AG04449 (cell line): ENCODE measurements around the gene PHF11.

ENCODE experiments used
- CTCF ChIA-PET: fragments of 350-600 bp; formaldehyde crosslinking; extraction: SDS; loops from one replicate; lab custom pipeline; 2021; ENCODE audit warnings: antibody characterized with exemption; lab: Yijun Ruan, JAX
- POLR2A ChIA-PET: fragments of 400-600, 350-600 bp; formaldehyde crosslinking; extraction: SDS; loops from one replicate; lab custom pipeline; 2020; ENCODE audit warnings: antibody characterized with exemption, inconsistent platforms; lab: Yijun Ruan, JAX
- DNase-seq: peaks from one replicate; pipeline ENCODE4 v3.0.0-alpha.2; 2010; ENCODE audit warnings: low read depth, low spot score
- H3K4me3 ChIP-seq: 2 replicates; pipeline ENCODE4 v1.5.1; 2011; ENCODE audit warnings: low read depth, mild to moderate bottlenecking, control low read depth, low read length
- TF ChIP-seq, protein P1 (sequence below): IDR thresholded peaks from one replicate; pipeline ENCODE4 v1.5.1; 2011; ENCODE audit warnings: mild to moderate bottlenecking, moderate library complexity, low read length, control low read depth, inconsistent platforms; ENCODE audit not compliant: insufficient read depth; ENCODE audit errors: missing control alignments

PHF11 gene

GRCh38 chr13:49527123-49527522, 31.4 kb downstream of the PHF11 start:
- ChIA-PET CTCF (no interaction called here), POLR2A (no interaction called here)
- DNase-seq: no peak
- TF ChIP-seq, protein P1, sequence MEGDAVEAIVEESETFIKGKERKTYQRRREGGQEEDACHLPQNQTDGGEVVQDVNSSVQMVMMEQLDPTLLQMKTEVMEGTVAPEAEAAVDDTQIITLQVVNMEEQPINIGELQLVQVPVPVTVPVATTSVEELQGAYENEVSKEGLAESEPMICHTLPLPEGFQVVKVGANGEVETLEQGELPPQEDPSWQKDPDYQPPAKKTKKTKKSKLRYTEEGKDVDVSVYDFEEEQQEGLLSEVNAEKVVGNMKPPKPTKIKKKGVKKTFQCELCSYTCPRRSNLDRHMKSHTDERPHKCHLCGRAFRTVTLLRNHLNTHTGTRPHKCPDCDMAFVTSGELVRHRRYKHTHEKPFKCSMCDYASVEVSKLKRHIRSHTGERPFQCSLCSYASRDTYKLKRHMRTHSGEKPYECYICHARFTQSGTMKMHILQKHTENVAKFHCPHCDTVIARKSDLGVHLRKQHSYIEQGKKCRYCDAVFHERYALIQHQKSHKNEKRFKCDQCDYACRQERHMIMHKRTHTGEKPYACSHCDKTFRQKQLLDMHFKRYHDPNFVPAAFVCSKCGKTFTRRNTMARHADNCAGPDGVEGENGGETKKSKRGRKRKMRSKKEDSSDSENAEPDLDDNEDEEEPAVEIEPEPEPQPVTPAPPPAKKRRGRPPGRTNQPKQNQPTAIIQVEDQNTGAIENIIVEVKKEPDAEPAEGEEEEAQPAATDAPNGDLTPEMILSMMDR: no peak
- no peak overlapping the region for H3K4me3 ChIP-seq

DNA sequence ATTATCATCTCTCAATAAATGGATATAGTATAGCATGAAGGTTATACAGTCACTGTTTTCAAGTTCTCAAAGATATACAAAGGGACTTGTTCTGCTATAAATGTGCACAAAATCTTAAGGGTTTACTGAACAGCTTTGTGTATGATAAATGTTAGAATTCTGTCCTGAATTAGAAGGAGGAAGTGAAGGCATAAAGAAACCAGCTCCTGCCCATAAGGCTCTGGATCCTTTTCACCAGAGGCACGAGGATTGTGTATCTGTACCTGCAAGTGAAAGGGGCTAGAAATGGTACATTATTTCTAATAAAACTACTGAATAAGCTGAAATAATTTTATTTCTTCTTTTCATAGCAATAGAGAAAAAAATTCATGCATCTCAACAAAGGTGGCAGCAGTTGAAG, 32.4 kb downstream of the PHF11 start:
- TF ChIP-seq, protein P1: no peak
- POLR2A ChIA-PET: no interaction called here
- CTCF ChIA-PET: interaction anchor here (0.9 to 1.2 kb wide), 2 partner anchors 9 to 10 kb away, joined by 3 read pairs; no protein-coding TSS in a partner anchor
- no peak overlapping the region for H3K4me3 ChIP-seq
- no peak for DNase-seq

DNA sequence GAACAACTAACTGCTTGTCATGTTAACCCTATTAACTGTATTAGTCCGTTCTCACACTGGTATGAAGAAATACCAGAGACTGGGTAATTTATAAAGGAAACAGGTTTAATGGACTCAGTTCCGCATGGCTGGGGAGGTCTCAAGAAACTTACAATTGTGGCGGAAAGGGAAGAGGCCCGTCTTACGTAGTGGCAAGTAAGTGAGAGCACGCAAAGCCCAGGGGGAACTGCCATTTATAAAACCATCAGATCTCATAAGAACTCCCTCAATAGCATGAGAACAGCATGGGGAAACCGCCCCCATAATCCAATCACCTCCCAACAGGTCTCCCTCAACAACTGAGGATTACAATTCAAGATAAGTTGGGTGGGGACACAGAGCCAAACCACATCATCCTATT, 34.7 kb downstream of the PHF11 start:
- ChIA-PET POLR2A (no interaction called here), CTCF (no interaction called here)
- no peak overlapping the region for H3K4me3 ChIP-seq

DNA sequence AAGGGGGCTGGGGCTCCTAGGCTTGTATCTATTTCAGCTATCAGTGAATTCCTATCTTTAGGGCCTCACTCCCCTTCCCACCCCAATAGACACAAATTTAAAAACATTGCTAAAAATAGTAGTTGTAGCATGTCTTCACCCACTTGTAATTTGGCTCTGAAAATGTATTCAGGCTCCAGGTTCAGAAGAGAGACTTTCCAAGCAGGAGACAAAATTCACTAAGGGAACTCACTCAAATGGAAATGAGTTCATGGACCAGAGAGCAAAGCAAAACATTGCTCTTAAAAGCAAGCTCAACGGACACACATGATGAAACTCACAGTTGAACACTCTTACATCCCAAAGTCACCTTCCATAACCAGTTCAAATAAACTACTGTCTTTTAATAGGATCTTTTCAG, 36.8 kb downstream of the PHF11 start:
- ChIA-PET POLR2A (no interaction called here), CTCF (interaction anchor here (1.2 kb wide), 1 partner anchor 16 kb away, joined by 3 read pairs; no protein-coding TSS in a partner anchor)
- no peak overlapping the region for H3K4me3 ChIP-seq
- TF ChIP-seq, protein P1: no peak
- no peak for DNase-seq

More for the DNA sequence above, 34.7 kb downstream of the PHF11 start:
- DNase-seq: no peak
- TF ChIP-seq, protein P1: no peak

- TF ChIP-seq, protein P1: no peak
- POLR2A ChIA-PET: no interaction called here
- CTCF ChIA-PET: interaction anchor here (1.2 kb wide), 1 partner anchor 17 kb away, joined by 3 read pairs; no protein-coding TSS in a partner anchor
- no peak overlapping the region for H3K4me3 ChIP-seq
- no peak for DNase-seq
Observed at GRCh38 chr13:49533011-49533410, 37.3 kb downstream of the PHF11 start.

DNA sequence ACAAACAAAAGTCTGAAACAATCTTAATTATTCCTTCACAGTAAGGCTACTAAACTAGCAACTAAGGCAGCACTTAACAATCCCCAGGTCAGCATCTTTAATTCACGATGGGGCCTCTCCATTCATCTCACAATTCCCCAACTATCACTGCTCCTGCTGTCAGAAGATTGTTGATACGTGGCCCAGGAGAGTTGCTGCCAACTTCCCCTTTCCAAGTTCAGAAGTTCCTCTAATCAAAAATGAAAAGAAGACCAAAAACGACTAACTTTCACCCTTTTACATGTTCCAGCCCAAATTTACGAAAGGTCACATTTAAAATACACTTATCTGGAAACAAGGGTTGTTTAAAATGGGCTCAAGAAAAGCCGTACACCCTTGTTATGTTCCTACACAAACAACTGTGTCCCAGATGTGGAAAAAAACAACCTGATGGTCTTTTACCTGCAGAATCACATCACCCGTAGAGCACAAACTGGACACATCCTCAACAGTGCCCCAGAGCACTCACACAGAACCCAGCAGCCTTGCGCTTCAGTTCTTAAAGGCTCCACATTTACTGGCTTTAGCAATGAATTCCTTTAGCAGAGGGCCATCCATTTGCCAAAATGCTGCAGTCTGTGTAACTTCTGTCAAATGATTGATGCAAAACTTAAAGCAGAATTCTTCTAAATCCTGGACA, 38.0 kb downstream of the PHF11 start:
- TF ChIP-seq, protein P1: no peak
- DNase-seq: no peak
- CTCF ChIA-PET: no interaction called here
- no peak overlapping the region for H3K4me3 ChIP-seq
- POLR2A ChIA-PET: no interaction called here
